GM19324 (cell line): ENCODE data around the gene COQ8B.
"Not testable (repeated sequence)": the region's sequence is repeated elsewhere in the genome, so short reads cannot be mapped to it uniquely, and the experiment has no call there.

Experiments used
- ATAC-seq: cut with Tn5 transposase; IDR thresholded peaks from one replicate; pipeline ENCODE4 v1.9.1; 2021; ENCODE audit warnings: mild to moderate bottlenecking, moderate library complexity; ENCODE audit not compliant: unreplicated experiment, low FRiP score

The COQ8B gene

DNA sequence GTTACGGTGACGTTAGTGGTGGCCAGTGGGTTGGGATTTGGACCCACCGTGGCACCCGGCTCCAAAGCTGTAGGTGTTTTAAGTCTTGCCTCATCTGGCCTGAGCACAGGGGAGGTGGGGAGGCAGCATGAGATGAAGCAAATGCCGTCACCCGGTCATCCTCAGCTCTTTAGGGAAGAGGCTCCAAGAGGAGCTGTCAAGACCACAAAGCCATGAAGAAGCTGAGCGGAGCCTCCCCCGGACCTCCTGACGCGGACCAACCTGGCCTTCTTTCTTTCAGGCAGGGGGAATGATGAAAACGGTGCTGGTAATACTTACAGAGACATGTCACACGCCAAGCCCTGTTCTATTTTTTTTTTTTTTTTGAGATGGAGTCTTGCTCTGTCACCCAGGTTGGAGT is 26.2 kb upstream of the COQ8B start:
- no peak for ATAC-seq

DNA sequence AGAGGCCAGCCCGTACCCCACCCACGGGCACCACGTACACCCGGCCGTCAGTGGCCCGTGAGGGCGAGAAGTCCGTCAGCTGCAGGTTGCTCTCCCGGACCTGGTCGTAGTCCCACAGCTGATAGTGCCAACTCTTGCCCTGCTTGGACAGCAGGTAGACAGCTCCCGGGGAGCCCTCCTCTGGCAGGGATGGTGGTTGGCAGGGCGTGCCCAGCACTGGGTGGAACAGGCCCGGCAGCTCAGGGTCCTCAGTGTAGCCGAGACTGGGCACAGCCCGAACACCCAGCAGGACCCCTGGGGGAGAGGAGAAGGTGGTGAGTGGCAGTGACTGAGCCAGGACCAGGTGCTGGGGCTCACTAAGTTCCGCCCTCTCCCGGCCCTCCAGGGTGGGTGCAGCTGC is 25.8 kb upstream of the COQ8B start:
- ATAC-seq: no peak

DNA sequence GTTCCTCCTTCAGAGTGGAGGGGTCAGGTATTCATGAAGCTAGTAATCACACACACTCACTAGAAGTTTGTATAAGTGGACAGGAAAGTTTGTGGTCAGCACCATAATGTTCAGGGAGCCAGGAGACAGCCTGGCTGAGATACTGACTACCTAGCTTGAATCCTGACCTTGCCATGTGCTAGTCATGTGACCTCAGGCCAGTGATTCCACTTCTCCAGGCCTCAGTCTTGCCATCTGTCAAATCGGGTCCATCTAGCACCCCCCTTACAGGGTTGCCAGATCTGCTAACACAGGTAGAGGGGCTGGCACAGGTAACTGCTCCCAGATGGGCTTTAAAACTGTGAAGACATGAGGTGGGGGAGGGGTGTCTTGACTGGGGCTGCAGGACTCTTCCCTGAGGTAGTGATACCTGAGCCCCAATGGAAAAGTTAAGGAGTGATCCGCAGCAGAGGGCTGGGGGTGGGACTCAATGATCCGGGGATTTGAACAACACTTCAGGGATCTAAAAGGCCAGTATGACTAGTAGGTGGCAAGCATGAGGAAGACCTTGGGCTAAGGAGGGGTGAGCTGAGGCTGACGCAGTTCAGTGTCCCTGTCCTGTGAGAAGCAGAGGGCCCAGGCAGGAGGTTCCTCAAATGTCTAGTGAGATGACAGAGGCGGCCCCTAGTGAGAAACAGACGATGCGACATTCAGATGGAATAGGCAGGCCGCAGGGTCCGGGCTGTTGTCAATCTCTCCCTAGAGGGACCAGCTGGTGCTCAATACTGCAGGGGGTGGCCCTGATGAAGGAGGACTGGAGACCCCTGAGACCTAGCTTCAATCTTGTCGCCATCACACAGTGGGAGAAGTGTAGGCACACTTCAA is 25.1 kb upstream of the COQ8B start:
- ATAC-seq: no peak

DNA sequence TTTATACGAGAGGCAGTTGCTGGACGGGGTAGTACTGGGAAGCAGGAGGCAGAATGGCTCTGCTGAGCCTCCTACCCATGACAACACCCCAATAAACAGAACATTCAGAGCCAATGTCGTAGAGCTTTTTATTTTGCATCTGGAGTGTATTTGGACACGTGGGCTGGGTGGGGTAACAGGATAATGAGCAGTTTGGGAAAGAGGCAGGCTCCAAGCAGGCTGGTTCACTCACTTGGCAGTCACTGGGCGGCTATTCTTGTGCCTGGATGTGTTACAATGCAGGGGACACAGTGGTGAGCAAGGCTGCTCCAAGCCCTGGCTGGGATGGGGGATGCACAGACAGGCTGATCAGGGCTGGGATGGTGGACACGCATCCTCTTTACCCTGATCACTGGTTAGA is 24.1 kb upstream of the COQ8B start:
- ATAC-seq: no peak

DNA sequence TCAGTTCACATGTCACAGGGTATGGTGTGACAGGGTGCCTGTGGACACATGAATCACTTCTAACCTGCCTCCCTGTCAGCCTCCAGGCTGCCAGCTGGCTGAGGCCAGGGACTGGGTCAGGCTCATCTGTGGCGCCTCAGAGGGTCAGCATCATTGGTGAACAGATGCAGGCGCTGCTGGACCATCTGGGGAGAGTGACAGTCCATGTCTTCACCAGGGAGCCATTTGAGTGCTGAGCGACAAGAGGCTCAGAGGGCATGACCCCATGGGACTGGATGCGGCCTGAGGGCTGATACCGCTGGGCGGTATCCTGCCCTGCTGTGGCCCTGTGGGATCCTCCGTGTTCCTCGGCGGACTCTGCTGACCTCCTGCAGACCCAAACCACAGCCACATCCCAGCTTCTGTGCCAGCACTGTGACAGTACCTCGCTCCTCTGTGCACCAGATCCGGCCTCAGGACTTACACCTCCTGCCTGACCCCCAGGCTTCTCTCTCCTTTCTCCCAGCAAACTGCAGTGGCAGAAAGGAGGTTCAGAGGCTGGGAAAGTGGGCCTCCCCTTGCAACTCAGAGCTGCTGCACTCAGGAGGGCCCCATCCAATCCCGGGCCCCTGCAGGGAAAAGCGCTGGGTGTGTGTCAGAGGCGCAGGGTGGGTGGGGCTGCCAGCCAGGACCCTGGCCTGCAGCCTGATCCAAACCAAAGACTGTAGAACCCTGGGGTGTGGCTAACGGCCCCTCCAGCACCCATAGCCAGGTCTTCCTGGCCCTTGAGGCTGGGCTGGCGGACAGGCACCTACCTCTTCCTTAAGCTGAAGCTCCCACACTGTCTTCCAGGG is 23.4 kb upstream of the COQ8B start:
- no peak for ATAC-seq

DNA sequence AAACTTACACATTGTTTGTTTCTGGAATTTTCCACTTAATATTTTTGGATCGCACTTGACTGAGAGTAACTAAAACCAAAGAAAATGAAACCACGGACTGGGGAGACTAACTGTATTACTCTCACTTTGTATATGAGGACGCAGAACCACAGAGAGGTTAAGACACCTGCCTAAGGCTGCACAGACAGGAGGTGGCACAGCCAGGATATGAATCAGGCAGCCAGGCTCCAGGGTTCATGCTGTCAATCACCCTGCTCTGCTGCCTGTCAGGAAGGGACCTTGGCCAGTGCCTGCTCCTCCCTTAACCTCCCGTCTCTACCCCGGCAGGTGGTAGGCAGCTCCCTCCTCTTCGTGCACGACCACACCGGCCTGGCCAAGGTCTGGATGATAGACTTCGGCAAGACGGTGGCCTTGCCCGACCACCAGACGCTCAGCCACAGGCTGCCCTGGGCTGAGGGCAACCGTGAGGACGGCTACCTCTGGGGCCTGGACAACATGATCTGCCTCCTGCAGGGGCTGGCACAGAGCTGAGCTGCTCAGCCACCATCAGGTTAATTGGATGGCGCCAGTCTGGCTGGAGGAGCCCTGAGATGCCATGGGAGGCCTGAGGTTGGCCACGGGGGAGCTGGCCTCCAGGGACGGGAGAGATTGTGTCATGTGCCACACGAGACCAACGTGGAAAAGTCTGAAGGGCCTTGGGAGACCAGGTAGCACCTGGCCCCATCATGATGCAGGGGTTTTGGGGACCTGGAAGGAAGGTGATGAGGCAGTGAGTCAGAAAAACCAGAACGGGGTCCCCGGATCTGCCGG is 22.5 kb upstream of the COQ8B start:
- no peak for ATAC-seq

DNA sequence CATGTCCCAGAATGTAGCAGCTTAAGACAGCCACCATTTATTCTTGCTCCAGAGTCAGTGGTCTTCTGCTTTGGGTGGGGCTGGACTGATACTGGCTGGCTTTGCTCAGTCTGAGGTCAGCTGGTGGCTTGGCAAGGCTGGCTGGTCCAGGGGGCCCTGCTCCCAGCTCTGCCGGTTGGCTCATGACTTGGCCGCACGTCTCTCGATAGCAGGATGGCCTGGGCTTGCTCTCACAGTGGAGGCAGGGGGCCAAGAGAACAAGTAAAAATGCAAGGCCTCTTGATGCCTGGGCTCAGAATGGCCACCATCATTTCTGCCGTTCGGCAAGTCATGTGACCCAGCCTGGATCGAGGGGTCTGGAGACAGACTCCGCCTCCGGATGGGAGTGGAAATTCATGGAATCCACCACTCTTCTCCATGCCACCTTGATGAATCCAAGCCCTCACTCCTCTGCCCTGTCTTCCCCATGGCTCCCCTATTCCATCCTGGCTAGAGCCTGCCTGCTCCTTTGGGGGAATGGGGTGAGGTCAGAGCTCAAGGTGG is 20.5 kb upstream of the COQ8B start:
- ATAC-seq: no peak

DNA sequence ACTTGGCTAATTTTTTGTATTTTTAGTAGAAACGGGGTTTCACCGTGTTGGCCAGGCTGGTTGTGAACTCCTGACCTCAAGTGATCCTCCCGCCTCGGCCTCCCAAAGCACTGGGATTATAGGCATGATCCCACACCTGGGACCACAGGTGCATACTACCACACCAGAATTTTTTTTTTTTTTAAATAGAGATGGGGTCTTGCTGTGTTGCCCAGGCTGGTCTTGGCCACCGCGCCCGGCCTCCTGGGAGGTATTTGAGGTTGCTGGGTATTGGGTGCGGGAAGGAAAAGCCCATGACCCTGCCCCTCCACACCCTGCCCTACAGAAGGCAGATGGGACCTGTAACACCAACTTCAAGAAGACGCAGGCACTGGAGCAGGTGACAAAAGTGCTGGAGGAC is 20.0 kb upstream of the COQ8B start:
- no peak for ATAC-seq

DNA sequence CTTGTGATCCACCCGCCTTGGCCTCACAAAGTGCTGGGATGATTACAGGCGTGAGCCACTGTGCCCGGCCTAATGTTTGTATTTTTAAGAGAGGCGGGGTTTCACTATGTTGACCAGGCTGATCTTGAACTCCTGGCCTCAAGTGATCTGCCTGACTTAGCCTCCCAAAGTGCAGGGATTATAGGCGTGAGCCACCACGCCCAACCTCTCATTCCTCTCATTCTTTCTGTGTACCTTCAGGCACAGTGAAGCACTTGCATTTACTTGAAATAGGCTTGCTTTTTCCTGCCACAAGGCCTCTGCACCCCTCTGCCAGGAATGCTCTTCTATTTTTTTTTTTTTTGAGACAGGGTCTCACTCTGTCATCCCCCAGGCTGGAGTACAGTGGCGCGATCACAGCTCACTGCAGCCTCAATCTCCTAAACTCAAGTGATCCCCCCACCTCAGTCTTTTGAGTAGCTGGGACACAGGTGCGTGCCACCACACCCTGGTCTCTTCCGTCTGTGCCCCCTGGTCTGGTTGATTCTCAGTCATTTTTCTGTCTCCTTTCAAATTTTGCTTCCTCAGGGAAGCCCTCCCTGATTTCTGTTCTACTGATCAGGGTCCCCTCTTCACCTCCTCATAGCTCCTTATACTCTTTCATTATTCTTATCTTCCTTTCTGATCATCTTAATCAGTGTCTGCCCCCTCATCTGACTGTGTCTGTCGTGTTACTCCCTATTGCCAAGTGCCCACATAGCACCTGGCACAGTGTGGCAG is 18.5 kb upstream of the COQ8B start:
- no peak for ATAC-seq

DNA sequence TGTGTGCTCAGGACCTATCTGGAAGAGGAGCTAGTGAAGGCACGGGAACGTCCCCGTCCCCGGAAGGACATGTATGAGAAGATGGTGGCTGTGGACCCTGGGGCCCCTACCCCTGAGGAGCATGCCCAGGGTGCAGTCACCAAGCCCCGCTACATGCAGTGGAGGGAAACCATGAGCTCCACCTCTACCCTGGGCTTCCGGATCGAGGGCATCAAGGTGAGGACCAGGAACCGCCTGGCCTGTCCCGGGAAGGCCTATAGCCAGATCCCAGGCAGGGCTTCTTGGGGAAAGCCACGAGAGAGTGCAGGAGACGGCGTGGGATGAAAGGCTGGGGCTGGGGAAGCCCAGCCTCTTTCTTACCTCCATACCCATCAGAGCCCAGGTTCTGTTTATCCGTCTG is 16.5 kb upstream of the COQ8B start:
- no peak for ATAC-seq

DNA sequence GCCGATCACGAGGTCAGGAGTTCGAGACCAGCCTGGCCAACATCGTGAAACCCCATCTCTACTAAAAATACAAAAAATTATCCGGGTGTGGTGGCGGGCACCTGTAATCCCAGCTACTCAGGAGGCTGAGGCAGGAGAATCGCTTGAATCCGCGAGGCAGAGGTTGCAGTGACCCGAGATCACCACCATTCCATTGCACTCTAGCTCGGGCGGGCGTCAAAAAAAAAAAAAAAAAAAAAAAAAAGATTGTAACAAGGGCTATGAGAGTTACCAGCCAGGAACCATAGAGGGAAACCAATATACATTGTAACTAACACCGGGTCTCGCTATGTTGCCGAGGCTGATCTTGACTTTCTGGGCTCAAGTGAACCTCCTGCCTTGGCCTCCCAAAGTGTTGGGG is 15.6 kb upstream of the COQ8B start:
- not testable (repeated sequence) for ATAC-seq

DNA sequence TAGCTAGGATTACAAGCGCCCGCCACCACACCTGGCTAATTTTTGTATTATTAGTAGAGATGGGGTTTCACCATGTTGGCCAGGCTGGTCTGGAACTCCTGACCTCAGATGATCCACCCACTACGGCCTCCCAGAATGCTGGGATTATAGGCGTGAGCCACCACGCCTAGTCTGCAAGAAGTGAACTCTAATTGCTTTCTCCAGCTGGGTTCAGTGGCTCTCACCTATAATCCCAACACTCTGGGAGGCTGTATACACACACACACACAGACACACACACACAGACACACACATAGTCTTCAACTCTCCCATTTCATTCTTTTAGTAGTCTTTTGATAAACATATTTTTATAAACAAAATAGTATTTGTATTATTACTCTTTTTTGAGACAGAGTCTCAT is 13.4 kb upstream of the COQ8B start:
- not testable (repeated sequence) for ATAC-seq

DNA sequence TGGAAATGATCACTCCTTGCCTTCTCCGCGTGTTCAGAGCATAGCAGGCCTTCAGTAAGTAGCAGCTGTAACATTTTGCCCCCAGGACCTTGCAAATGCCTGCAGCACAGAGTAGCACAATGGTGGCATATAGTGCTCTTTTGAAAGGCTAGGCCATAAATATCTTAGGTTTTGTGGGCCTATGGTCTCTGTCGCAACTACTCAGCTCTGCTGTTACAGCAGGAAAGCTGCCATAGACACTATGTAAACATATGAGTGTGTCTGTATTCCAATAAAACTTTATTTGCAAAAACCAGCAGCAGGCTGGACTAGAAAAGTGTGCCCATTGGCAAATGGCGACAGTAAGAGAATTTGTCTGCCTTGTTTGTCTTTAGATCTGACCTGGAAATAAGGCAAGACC is 9.6 kb upstream of the COQ8B start:
- ATAC-seq: no peak

DNA sequence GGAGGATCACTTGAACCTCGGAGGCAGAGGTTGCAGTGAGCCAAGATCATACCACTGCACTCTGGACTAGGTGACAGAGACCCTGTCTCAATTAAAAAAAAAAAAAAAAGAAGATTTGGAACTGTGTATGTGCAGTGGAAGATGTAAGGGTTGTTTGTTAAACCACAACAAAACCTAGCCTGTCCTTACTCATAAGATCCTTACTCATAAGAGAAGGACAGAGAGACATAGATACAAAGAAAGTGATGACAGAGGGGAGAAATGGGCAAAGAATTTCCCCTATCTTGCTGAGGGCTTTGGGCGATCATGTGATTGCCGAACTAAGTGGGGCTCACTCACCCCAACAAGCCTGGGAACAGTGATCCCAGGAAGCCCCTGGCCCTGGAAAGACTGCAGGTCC is 8.2 kb upstream of the COQ8B start:
- ATAC-seq: no peak

DNA sequence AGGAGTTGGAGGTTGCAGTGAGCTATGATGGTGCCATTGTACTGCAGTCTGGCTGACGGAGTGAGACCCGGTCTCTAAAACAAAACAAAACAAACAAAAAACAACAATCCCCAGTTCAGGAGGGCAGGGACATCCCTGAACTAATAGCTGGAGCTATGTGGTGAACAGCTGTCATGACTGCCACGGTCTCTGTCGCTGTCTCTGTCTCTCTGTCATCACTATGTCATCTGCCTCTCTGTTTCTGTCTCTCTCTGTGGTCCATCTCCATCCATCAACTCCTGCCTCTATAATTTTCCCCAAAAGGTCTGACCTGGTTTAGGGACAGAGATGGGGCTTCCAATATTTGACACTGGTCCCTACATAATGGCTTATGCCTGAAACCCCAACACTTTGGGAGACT is 7.6 kb upstream of the COQ8B start:
- ATAC-seq: no peak

DNA sequence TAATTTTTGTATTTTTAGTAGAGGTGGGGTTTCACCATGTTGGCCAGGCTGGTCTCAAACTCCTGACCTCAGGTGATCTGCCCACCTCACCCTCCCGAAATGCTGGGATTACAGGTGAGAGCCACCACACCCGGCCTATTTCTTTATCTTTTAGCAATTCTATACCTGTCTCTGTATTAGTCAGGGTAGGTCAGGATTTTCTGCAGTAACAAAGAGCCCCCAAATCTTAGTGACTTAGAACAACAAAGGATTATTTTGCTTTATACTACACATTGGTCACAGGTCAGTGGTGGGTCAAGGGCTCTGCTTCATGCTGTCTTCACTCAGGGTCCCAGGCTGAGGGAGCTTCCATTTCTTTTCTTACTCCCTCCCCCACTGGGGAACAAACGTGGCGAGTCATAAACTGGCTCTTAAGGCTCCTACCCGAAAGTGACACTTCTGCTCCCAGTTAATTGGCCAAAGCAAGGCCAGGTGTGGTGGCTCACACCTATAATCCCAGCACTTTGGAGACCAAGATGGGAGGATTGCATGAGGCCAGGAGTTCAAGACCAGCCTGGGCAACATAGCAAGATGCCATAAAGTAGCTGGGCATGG is 7.1 kb upstream of the COQ8B start:
- ATAC-seq: no peak

DNA sequence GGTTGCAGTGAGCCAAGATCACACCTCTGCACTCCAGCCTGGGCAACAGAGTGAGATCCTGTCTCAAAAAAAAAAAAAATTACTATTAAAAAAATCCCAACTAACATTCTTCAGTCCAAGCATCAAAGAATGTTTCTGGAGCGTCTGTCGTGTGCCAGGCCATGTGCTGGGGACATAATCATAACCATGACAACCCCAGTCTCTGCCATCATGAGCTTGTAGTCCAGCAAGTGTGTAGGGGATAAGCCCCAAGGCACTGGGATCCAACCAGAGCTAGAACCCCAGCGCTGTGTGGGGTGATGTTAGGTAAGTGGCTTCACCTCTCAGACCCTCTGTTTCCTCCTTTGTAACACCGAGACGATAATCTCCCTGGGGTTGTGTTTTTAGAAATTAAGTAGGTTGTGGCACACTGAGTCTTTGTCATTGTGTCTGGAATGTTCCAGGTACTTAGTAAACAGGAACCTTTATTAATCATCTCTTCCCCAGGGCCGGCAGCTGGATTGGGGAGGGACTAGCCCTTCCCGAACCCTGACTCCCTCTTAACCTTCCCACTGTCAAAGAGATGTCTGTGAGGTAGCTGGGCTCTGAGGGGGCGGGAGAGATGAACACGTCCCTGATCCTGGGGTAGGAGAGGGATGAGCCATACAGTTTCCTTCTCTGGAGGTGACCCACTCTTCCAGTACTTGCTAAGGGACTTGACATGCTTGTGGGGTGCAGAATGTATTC is 5.4 kb upstream of the COQ8B start:
- ATAC-seq: no peak

DNA sequence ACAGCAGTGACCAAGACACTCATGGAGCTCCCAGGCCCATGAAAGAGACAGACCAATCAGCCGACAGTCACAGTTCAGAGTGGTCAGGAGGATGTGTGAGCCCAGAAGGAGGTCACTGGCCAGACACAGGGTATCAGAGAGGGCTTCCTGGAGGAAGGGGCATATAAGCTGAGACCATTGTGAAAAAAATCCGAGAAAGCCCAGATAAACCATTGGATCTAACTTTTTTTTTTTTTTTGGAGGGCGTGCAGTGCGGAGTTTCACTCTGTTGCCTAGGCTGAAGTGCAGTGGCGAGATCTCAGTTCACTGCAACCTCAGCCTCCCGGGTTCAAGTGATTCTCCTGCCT is 4.4 kb upstream of the COQ8B start:
- ATAC-seq: no peak

DNA sequence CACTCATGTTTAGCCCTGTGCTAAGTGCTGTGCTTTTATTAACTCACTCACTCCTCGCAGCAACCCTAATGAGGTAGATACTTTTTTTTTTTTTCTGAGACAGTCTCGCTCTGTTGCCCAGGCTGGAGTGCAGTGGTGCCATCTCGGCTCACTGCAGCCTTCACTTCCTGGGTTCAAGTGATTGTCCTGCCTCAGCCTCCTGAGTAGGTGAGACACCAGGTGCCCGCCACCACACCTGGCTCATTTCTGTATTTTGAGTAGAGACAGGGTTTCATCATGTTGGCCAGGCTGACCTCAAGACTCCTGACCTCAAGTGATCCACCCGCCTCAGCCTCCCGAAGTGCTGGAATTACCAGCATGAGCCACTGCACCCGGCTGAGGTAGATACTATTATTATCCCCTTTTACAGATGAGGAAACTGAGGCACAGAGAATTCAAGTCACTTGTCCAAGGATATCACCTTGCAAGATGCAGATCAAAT is 2.8 kb upstream of the COQ8B start:
- ATAC-seq: no peak
